Fibroblast of lung (primary cell): Measurements from ENCODE around the gene DLGAP4.

Experiments used
- EZH2 ChIP-seq: IDR thresholded peaks from 2 replicates; pipeline ENCODE4 v1.5.1; 2012; ENCODE audit warnings: low read length, control low read depth, mild to moderate bottlenecking; ENCODE audit errors: missing control alignments
- TF ChIP-seq, protein P1 (sequence below), 2 donors: IDR thresholded peaks in 1 of 2; conservative IDR thresholded peaks in 1 of 2; 1 replicate in 1 of 2; 2 replicates in 1 of 2; pipeline ENCODE4 v1.5.1; 2011 to 2012; ENCODE audit warnings: low read length in 2 of 2, control low read depth in 1 of 2, inconsistent platforms in 1 of 2, low read depth in 1 of 2, mild to moderate bottlenecking in 1 of 2

GRCh38 chr20:36390269-36390668, 84.1 kb downstream of the DLGAP4 start:
- TF ChIP-seq, protein P1, sequence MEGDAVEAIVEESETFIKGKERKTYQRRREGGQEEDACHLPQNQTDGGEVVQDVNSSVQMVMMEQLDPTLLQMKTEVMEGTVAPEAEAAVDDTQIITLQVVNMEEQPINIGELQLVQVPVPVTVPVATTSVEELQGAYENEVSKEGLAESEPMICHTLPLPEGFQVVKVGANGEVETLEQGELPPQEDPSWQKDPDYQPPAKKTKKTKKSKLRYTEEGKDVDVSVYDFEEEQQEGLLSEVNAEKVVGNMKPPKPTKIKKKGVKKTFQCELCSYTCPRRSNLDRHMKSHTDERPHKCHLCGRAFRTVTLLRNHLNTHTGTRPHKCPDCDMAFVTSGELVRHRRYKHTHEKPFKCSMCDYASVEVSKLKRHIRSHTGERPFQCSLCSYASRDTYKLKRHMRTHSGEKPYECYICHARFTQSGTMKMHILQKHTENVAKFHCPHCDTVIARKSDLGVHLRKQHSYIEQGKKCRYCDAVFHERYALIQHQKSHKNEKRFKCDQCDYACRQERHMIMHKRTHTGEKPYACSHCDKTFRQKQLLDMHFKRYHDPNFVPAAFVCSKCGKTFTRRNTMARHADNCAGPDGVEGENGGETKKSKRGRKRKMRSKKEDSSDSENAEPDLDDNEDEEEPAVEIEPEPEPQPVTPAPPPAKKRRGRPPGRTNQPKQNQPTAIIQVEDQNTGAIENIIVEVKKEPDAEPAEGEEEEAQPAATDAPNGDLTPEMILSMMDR (conservative IDR thresholded peaks at IDR 0.05 in 1 of 2, IDR thresholded peaks at IDR 0.05 in 1 of 2; ENCODE audit: low read depth in 1 of 2, low read length in 2 of 2): no peak
- TF ChIP-seq EZH2: no peak
